ENCODE measurements around the gene SH3GL1. TPM values are rescaled to one million over a fixed set of nuclear protein-coding genes. Genes with fewer than 3 reads are reported as not detected.

The SH3GL1 gene
- total and polyA plus RNA-seq, 10 of the 15 experiments (the other 5 are each of a cell fraction or from before 2014, with no cell fraction given) = 0.93 to 47.4 (median 28.4) TPM

DNA sequence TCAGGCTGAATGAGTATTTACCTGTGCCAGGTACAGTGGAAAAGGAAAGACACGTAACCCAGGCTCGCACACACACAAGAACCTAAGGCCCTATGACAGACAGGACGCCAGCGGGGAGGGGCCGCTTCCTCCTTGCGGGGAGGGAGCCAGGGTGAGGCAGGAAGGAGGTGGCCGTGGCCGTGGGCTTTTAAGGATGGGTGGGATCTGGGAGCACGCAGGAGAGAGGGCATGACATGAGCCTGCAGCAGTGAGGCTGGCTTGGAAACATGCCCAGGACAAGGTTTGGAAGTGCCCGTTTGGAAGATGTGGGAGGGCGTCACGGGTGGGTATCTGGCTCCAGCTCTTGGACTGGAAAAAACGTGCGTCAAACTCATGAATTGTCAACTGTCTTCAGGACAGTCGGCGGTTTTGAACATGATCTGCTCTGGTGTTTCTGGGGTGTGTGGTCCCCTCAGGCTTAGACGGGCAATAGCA lies 20.1 kb downstream of the SH3GL1 start (continued):
- TF ChIP-seq, protein P1, sequence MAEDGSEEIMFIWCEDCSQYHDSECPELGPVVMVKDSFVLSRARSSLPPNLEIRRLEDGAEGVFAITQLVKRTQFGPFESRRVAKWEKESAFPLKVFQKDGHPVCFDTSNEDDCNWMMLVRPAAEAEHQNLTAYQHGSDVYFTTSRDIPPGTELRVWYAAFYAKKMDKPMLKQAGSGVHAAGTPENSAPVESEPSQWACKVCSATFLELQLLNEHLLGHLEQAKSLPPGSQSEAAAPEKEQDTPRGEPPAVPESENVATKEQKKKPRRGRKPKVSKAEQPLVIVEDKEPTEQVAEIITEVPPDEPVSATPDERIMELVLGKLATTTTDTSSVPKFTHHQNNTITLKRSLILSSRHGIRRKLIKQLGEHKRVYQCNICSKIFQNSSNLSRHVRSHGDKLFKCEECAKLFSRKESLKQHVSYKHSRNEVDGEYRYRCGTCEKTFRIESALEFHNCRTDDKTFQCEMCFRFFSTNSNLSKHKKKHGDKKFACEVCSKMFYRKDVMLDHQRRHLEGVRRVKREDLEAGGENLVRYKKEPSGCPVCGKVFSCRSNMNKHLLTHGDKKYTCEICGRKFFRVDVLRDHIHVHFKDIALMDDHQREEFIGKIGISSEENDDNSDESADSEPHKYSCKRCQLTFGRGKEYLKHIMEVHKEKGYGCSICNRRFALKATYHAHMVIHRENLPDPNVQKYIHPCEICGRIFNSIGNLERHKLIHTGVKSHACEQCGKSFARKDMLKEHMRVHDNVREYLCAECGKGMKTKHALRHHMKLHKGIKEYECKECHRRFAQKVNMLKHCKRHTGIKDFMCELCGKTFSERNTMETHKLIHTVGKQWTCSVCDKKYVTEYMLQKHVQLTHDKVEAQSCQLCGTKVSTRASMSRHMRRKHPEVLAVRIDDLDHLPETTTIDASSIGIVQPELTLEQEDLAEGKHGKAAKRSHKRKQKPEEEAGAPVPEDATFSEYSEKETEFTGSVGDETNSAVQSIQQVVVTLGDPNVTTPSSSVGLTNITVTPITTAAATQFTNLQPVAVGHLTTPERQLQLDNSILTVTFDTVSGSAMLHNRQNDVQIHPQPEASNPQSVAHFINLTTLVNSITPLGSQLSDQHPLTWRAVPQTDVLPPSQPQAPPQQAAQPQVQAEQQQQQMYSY (CRISPR knock-in tag; IDR thresholded peaks at IDR 0.05) = no peak
- TF ChIP-seq IKZF1 (conservative IDR thresholded peaks at IDR 0.05) (no peak), EED (IDR thresholded peaks at IDR 0.05; ENCODE audit: low read depth) (peak; percentile 61; the same call in 1 of the 2 replicates), MYC (IDR thresholded peaks at IDR 0.05; ENCODE audit: insufficient read depth, insufficient read length, insufficient replicate concordance, low read length, severe bottlenecking) (no peak), SPI1 (IDR thresholded peaks at IDR 0.05; ENCODE audit: borderline replicate concordance, insufficient read depth, low read depth, low read length) (no peak), DPF2 (IDR thresholded peaks at IDR 0.05) (no peak), SMARCA5 (IDR thresholded peaks at IDR 0.05) (no peak), JUNB (IDR thresholded peaks at IDR 0.05) (no peak), SP1 (IDR thresholded peaks at IDR 0.05; ENCODE audit: low read depth, low read length) (no peak), MTA2 (IDR thresholded peaks at IDR 0.05; ENCODE audit: low read depth) (peak; percentile 37), SMAD5 (IDR thresholded peaks at IDR 0.05; ENCODE audit: low read depth) (no peak), GATAD2B (conservative IDR thresholded peaks at IDR 0.05; ENCODE audit: low read depth) (no peak), CREB1 (IDR thresholded peaks at IDR 0.05; ENCODE audit: low read depth) (0 out of 2 replicates have a peak, but pooled peaks have one; percentile 0), CEBPB (IDR thresholded peaks at IDR 0.05; ENCODE audit: borderline replicate concordance in 1 of 2, low read depth in 2 of 2, low read length in 2 of 2) (no peak), SIX5 (IDR thresholded peaks at IDR 0.05; ENCODE audit: low read depth, low read length, severe bottlenecking) (no peak), NBN (IDR thresholded peaks at IDR 0.05) (peak; percentile 8; the same call in 1 of the 2 replicates), SIN3A (IDR thresholded peaks at IDR 0.05; ENCODE audit: low read depth, low read length) (no peak)
- TF ChIP-seq, protein P2, sequence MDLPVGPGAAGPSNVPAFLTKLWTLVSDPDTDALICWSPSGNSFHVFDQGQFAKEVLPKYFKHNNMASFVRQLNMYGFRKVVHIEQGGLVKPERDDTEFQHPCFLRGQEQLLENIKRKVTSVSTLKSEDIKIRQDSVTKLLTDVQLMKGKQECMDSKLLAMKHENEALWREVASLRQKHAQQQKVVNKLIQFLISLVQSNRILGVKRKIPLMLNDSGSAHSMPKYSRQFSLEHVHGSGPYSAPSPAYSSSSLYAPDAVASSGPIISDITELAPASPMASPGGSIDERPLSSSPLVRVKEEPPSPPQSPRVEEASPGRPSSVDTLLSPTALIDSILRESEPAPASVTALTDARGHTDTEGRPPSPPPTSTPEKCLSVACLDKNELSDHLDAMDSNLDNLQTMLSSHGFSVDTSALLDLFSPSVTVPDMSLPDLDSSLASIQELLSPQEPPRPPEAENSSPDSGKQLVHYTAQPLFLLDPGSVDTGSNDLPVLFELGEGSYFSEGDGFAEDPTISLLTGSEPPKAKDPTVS (IDR thresholded peaks at IDR 0.05; ENCODE audit: low read depth, low read length) = no peak
- TF ChIP-seq, protein P3, sequence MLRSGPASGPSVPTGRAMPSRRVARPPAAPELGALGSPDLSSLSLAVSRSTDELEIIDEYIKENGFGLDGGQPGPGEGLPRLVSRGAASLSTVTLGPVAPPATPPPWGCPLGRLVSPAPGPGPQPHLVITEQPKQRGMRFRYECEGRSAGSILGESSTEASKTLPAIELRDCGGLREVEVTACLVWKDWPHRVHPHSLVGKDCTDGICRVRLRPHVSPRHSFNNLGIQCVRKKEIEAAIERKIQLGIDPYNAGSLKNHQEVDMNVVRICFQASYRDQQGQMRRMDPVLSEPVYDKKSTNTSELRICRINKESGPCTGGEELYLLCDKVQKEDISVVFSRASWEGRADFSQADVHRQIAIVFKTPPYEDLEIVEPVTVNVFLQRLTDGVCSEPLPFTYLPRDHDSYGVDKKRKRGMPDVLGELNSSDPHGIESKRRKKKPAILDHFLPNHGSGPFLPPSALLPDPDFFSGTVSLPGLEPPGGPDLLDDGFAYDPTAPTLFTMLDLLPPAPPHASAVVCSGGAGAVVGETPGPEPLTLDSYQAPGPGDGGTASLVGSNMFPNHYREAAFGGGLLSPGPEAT (IDR thresholded peaks at IDR 0.05; ENCODE audit: low read depth) = no peak
- TF ChIP-seq, protein P4, sequence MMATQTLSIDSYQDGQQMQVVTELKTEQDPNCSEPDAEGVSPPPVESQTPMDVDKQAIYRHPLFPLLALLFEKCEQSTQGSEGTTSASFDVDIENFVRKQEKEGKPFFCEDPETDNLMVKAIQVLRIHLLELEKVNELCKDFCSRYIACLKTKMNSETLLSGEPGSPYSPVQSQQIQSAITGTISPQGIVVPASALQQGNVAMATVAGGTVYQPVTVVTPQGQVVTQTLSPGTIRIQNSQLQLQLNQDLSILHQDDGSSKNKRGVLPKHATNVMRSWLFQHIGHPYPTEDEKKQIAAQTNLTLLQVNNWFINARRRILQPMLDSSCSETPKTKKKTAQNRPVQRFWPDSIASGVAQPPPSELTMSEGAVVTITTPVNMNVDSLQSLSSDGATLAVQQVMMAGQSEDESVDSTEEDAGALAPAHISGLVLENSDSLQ (IDR thresholded peaks at IDR 0.05) = peak; percentile 90
- TF ChIP-seq, protein P5, sequence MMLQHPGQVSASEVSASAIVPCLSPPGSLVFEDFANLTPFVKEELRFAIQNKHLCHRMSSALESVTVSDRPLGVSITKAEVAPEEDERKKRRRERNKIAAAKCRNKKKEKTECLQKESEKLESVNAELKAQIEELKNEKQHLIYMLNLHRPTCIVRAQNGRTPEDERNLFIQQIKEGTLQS (IDR thresholded peaks at IDR 0.05; ENCODE audit: borderline replicate concordance, extremely low read depth, low read depth, low read length) = no peak
- TF ChIP-seq, protein P6, sequence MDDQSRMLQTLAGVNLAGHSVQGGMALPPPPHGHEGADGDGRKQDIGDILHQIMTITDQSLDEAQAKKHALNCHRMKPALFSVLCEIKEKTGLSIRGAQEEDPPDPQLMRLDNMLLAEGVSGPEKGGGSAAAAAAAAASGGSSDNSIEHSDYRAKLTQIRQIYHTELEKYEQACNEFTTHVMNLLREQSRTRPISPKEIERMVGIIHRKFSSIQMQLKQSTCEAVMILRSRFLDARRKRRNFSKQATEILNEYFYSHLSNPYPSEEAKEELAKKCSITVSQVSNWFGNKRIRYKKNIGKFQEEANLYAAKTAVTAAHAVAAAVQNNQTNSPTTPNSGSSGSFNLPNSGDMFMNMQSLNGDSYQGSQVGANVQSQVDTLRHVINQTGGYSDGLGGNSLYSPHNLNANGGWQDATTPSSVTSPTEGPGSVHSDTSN (IDR thresholded peaks at IDR 0.05; ENCODE audit: insufficient replicate concordance, low read depth, low read length) = peak; percentile 71
